Panc1 (cell line): Measurements from ENCODE around the gene AKAP13.

Source experiments
- CTCF ChIP-seq: fragments of 450-650 bp; IDR thresholded peaks from 2 replicates; pipeline ENCODE4 v1.5.1; 2017; ENCODE audit warnings: mild to moderate bottlenecking
- POLR2AphosphoS5 ChIP-seq: IDR thresholded peaks from 2 replicates; pipeline ENCODE4 v1.6.1; 2012; ENCODE audit warnings: mild to moderate bottlenecking, low read depth, low read length, moderate library complexity
- REST ChIP-seq, 2 experiments: IDR thresholded peaks; 2 replicates each; pipeline ENCODE4 v1.6.1; 2011 to 2012; ENCODE audit warnings: low read depth in 2 of 2, control low read depth in 1 of 2, low read length in 1 of 2, mild to moderate bottlenecking in 1 of 2, moderate library complexity in 1 of 2; ENCODE audit not compliant: insufficient read depth in 1 of 2
- SIN3A ChIP-seq: IDR thresholded peaks from 2 replicates; pipeline ENCODE4 v1.6.1; 2012; ENCODE audit warnings: low read depth, mild to moderate bottlenecking, low read length, moderate library complexity, borderline replicate concordance; ENCODE audit not compliant: insufficient read depth
- TCF7L2 ChIP-seq: IDR thresholded peaks from 2 replicates; pipeline ENCODE4 v1.6.1; 2011; ENCODE audit warnings: mild to moderate bottlenecking, low read depth, low read length, inconsistent platforms

GRCh38 chr15:85424154-85424553 is 43.8 kb downstream of the AKAP13 start:
- TF ChIP-seq CTCF (no peak), SIN3A (no peak), POLR2AphosphoS5 (no peak), REST (IDR thresholded peaks at IDR 0.05; ENCODE audit: insufficient read depth in 1 of 2, low read depth in 2 of 2, low read length in 1 of 2) (no peak), TCF7L2 (no peak)
